OCI-LY7 (cell line): ENCODE results near the gene LIPK.

ENCODE experiments used
- CTCF ChIP-seq: fragments of 200-600 bp; sonication (generic); conservative IDR thresholded peaks from 2 replicates; pipeline ENCODE4 v1.5.1; 2014; ENCODE audit warnings: mild to moderate bottlenecking, antibody characterized with exemption, low read length, moderate library complexity, mixed read lengths
- EZH2phosphoT487 ChIP-seq: fragments of 200-600 bp; sonication (generic); IDR thresholded peaks from 2 replicates; pipeline ENCODE4 v1.6.1; 2018; ENCODE audit warnings: low read depth, borderline replicate concordance, mild to moderate bottlenecking, mixed run types, antibody characterized with exemption, low read length, moderate library complexity, mixed read lengths

- TF ChIP-seq EZH2phosphoT487 (no peak), CTCF (no peak)
Observed at GRCh38 chr10:88680958-88681357, 25.1 kb upstream of the LIPK start.
